ENCODE data around the gene NKAIN2.
"Not testable (repeated sequence)": the region's sequence is repeated elsewhere in the genome, so short reads cannot be mapped to it uniquely, and the experiment has no call there.

Gene NKAIN2

DNA sequence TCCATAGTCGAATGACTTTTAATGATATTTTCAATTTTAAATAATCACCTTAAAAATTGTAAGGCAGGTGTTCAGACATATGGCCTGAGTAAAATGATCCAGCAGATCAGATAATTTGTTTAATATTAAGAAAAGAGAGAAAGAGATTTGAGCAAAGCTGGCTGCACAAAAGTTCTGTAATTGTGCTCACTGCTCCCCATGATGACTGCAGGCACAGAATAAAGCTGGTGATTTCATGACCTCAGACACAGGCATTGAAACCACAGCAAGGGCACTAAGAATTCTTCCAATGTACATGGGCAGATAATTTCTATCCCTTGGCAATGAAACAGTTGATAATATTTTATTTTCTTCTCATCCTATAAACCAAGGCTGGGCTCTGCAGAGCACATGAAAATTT lies 553.1 kb downstream of the NKAIN2 start:
- no peak for DNase-seq

DNA sequence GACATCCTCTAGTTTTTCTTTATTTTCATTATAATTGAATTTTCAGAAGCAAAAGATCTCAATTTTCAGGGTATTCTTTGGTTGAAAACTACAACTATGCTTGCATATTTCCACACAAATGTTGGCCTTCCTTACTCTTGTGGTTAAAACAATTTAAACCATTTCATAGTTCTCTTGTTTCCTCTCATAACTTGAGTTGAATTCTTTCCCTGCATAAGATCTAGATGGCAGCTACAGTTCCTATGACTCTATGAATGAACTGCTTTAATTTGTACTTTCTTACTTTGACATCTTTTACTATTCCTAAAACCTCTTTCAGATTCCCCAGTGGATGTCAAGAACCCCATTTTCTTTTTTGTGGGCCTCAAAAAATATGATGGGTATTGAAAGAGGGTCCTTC lies 564.5 kb downstream of the NKAIN2 start:
- DNase-seq, result no peak

DNA sequence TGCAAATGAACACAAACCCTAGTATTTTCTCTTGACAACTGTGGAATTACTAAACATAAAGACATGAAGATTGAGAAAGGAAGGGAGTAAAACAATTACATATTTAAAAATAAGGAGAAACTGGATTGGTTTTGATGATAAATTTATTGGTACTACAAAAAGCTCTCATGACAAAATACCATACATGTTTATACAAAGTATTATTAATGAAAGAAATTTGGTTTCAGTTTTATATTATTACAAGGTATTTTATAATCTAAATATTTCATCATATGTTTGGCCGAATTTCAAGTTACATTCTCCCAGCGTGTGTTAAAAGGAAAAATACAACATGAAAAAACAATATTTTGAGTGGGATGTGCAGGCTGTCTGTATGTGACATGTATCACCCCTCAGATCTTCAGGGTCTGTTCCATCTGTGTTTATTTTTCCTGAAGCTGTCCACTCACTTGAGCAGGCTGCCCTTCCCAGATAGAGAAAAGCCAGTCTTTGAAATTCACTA lies 568.4 kb downstream of the NKAIN2 start:
- DNase-seq, result peak; percentile 2

- no peak for DNase-seq
Observed at GRCh38 chr6:124373386-124373785, 569.7 kb downstream of the NKAIN2 start.

GRCh38 chr6:124389127-124389526 lies 585.5 kb downstream of the NKAIN2 start:
- DNase-seq, result no peak

GRCh38 chr6:124393536-124393935 lies 589.9 kb downstream of the NKAIN2 start:
- no peak for DNase-seq

GRCh38 chr6:124396361-124396760 lies 592.7 kb downstream of the NKAIN2 start:
- no peak for DNase-seq

DNA sequence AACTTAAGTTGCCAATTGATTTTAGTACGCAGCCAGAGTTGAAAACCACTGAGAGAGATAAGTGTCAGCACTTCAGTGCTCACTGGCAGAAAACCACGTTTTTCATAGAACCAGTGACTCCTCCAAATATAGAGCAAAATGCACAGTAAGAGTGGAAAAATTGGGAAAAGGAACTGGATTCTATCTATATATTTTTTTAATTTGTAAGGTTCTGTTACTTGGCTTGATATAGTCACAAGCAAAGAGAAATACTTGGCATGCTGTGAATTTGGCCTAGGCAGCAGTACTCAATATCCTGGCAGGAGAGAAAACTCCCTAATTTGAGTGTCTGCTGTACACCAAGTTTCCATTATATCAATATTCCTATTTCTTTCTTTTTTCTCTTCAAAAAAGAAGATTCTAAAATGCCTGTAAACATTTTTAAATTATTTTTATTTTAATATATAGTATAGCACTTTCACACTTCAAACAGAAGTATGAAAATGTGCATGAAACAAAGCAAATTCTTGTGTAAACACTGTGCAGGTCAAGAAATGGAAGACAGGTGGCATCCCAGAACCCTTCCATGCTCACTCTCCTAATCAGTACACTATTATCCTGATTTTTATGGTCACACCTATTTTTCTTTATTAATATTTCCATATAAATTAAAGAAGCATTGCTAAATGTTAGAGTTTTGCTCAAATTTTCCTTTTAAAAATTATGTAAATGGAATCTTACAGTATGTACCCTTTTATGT lies 596.8 kb downstream of the NKAIN2 start:
- no peak for DNase-seq

DNA sequence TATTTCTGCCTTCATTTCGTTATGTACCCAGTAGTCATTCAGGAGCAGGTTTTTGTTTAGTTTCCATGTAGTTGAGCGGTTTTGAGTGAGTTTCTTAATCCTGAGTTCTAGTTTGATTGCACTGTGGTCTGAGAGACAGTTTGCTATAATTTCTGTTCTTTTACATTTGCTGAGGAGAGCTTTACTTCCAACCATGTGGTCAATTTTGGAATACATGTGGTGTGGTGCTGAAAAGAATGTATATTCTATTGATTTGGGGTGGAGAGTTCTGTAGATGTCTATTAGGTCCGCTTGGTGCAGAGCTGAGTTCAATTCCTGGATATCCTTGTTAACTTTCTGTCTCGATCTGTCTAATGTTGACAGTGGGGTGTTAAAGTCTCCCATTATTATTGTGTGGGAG lies 606.8 kb downstream of the NKAIN2 start:
- DNase-seq, result not testable (repeated sequence)

- not testable (repeated sequence) for DNase-seq
Observed at GRCh38 chr6:124412657-124413056, 609.0 kb downstream of the NKAIN2 start.

DNA sequence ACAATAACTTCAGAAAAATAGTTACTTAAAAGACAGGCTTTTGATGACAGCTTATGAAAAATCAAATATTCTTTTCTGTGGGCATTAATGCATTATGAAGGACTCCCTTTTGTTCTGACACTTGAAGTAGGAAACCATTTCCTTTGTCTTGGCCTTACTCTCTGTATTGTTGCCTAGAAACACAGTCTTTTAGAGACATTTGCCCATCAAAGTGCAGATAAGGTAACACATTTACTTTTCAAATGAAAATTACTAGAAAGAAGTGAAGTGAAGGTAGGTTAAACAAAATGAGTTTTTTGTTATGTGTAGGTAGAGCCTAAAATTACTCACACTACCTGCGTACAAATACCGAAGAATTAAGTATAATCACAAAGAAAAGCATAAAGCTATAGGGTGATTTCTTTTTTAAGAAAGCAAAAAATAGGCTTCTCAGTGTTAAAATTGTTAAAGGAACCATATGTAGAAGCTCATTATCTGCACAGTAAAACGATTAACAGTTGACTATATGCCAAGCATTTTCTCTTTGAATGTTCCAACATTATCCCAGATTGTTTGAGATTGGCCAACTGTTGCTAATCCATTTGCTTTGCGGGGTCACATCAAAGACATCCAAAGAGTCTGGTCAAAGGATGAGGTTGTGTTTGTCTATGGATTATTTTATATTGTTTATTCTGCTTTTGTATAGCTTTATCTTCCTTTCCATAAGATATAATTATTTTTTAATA lies 616.6 kb downstream of the NKAIN2 start:
- no peak for DNase-seq

DNA sequence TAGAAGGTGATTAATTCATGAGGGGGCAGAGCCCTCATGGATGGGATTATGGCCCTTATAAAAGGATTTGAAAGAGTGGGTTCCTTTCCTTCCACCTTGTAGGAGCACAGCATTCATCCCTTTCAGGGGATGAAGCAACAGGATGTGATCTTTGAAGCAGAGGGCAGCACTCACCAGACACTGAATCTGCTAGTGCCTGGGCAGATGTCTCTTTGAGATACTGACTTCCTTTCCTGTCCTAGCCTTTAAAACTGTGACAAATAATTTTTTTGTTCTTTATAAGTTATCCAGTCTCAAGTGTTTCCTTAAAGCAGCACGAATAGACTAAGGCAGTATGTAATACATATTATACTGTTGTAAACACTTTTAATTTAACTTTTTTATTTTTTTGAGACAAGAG lies 620.0 kb downstream of the NKAIN2 start:
- DNase-seq, result no peak

DNA sequence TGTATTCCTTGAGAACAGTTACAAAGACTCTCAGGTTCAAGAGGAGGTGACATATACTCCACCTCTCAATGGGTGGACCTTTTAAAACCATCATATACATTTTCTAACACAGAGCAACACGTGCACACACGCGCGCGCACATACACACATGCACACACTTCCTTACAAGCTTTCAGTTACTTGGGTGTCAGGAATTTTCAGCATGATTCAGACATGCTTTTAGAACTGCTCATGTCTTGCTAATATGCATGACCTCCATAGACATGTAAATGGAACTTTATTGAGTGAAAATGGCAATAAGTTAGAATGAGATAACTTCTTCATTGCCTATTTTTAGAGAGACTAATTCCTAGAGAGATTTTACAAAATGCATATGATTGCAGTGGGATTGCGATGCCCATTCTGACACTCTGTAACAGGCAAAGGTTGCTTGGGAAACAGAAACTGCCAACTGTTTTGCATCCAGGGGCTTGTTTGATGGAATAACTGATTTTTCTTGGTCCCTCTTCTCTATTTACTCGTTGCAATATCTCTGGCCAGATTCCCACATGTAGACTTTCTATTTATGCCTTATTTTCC lies 627.2 kb downstream of the NKAIN2 start:
- DNase-seq, result no peak

DNA sequence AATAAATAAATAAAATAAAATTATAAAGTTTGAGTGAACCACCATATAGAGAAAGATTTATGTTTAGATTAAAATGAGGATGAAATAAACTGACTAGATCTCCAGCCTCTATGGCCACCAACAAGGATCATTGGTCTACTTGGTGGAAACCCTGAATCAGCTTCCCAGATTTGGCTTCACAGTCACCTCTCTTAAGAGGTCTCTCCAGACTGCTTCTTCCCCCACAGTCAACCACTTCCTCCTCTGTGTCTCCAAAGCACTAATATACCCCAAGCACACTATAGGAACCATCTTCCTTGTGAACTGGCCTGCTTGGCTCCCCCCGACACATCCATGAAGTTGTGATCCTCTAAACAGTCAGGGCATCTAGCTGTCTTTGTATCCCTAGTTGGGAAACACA lies 629.0 kb downstream of the NKAIN2 start:
- DNase-seq, result no peak

DNA sequence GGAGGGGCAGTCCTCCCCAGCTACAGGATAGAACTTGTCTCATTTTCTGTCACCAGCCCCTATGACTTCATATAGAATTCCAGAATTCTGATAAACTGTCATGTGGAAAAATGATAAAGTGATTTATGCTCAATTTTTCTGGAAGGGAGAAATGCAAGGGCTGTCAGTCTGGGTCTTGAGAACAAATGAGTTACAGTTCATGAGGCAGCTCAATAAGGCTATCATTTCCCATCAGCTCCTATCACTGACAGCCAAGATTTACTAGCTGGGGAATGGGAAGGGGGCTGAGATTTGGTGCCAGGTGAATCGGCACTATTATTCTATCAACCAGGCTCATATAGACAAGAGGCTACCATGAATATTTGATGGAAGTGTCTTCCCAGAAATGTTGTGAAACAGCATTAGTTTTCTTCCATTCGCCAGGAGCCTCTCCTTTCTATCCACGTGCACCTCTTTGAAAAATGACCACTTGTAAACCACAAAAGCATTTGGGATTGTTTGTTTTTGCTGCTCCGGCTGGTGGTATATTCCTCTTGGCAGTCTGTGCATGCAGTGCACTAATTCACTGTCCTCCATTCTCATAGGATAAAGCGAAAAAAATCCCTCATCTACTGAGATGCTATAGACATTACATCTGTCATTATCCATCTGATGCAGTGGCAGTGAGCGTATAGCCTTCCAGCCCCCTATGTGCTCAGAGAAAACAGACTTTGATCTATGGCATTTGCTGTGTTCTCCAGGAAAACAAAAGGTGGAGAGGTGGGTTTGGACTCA lies 629.9 kb downstream of the NKAIN2 start:
- peak; percentile 91 for DNase-seq

GRCh38 chr6:124434421-124434820 lies 630.8 kb downstream of the NKAIN2 start:
- no peak for DNase-seq

GRCh38 chr6:124436803-124437202 lies 633.1 kb downstream of the NKAIN2 start:
- no peak for DNase-seq

DNA sequence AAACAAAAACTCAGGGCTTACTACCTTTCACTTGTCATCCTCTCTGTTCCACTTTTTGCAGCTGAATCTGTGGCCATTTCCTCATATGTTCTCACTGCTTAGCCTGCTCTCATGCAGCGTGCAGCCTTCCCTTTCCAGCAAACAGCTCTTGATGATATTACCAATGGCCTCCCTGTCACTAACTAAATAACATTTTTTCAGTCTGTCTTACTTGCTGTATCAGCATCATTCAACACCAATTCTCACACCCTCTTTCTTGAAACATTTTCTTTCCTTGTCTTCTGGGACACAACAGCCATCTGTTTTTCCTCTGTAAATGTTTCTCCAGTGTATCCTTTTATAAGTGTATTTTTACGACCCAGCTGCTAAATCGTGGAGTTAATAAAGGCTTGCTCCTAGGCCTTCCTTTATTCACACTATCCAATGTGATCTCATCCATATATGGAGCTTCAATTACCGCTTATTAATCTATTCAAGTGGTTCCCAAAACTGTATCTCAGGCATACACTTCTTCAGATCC lies 634.9 kb downstream of the NKAIN2 start:
- peak; percentile 8 for DNase-seq

DNA sequence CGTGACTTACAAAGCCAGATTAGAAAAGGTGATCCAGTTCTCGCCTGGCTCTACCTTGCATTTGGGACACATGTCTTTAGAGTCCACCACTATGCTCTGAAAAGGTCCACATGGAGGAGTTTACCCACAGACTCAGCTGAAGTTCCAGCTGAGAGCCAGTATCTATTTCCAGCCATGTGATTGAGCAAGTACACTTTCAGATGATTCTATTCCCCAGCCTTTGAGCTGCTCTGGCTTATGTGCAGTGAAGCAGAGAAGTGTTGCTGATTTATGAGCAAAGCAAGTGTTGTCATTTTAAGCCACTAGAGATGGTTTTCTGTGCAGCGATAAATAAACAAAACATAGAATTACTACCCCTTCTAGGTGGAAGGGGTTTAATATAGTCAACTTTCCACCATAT lies 637.8 kb downstream of the NKAIN2 start:
- DNase-seq, result peak; percentile 86

DNA sequence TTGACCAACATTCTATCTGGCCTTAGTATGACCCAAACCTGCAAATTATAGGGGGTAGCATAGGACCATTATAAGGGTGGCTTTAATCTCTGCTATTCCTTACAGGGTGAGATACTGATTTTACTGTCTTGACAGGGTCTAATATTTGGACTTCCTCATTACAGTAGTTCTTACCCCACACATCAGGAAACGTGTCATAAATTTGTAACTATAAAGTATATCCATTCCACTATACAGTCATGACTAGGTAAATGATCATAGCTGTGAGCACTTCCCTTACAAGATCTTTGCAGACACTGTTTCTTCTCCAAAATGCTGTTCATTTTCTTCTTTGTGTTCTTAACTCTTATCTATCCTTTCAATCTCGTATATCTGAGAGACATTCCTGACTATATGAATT lies 639.9 kb downstream of the NKAIN2 start:
- DNase-seq, result no peak

- no peak for DNase-seq
Observed at GRCh38 chr6:124445581-124445980, 641.9 kb downstream of the NKAIN2 start.

- no peak for DNase-seq
Observed at GRCh38 chr6:124446961-124447360, 643.3 kb downstream of the NKAIN2 start.

- no peak for DNase-seq
Observed at GRCh38 chr6:124459268-124459667, 655.6 kb downstream of the NKAIN2 start.
